ENCODE results near the gene IGLON5. TPM values are rescaled to one million over a fixed set of nuclear protein-coding genes. Genes with fewer than 3 reads are reported as not detected.

Gene IGLON5
- total RNA-seq, 4 donors from 2014 or later = 0.27 TPM; not detected in 3

DNA sequence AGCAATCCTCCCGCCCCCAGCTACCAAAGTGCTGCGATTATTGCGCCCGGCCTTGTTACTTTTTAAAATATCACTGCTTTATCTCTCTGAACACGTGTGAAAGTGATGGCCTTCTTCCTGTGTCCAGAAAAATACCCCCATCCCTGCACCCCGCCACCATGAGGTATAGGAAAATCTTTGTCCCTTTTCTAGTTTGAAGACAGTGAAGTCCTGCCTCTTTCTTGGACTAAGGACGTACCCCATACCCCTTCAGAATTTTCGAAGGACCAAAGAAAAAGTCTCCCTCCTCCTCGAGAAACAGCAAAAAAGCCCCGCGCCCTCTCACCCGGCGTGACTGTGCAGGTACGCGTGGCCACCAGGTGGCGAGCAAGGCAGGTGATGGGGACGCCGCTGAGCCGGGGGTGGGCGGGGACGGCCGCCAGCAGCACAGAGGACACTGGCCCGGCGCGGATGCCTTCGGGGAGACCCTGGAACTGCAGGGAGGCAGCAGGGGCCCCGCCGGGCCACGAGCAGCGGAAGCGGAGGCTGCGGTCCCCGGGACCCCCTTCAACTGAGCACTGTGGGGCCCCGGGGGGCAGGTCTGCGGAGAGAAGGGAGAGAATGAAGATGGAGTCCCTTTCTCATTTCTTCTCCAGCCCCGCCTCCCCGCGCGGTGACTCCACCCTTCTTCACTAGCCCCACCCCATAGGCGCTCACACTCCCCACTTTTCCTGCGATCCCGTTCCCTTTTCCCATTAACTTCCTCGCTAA is 27.3 kb downstream of the IGLON5 start:
- DNase-seq (ENCODE audit: low spot score in 2 of 2) = peak; percentile 76 to 97
- peak overlapping the region; percentile 18 for H3K4me3 ChIP-seq (ENCODE audit: low read depth, poor library complexity, severe bottlenecking)
- no peak for TF ChIP-seq POLR2A (IDR thresholded peaks at IDR 0.05)
- TF ChIP-seq, protein P1, sequence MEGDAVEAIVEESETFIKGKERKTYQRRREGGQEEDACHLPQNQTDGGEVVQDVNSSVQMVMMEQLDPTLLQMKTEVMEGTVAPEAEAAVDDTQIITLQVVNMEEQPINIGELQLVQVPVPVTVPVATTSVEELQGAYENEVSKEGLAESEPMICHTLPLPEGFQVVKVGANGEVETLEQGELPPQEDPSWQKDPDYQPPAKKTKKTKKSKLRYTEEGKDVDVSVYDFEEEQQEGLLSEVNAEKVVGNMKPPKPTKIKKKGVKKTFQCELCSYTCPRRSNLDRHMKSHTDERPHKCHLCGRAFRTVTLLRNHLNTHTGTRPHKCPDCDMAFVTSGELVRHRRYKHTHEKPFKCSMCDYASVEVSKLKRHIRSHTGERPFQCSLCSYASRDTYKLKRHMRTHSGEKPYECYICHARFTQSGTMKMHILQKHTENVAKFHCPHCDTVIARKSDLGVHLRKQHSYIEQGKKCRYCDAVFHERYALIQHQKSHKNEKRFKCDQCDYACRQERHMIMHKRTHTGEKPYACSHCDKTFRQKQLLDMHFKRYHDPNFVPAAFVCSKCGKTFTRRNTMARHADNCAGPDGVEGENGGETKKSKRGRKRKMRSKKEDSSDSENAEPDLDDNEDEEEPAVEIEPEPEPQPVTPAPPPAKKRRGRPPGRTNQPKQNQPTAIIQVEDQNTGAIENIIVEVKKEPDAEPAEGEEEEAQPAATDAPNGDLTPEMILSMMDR (IDR thresholded peaks at IDR 0.05) = peak in 1 of 3 donors; percentile 29
- intact Hi-C loops (cut with DNase I; ENCODE audit: low total_unique reads) = no loop called here
- 5% methylated on average over 43 of the region's 43 CpGs for WGBS, 2 donors

DNA sequence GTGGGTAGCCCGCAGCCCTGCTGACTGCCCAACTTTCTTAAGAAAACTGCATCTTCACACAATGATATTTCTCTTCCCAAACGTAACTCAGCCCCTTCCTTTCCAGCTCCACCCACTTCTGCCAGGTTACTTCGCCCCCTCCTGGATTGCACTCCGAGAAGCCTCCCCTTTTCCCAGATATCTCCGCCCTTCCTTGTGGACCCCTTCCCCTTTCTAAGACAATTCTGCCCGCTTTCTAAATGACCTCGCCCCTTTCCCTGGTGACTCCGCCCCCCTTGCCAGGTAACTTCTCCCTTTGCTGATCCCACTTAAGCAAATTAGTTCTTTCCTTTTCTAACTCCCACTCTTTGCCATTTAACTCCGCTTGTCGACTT is 27.9 kb downstream of the IGLON5 start:
- WGBS, 2 donors = 1 to 2% methylated on average over 10 of the region's 10 CpGs
- intact Hi-C loops (cut with DNase I; ENCODE audit: low total_unique reads) = no loop called here
- H3K4me3 ChIP-seq (ENCODE audit: low read depth, poor library complexity, severe bottlenecking) = peak overlapping the region; percentile 18
- peak in 1 of 2 donors; percentile 32 for DNase-seq (ENCODE audit: low spot score in 2 of 2)
- TF ChIP-seq POLR2A (IDR thresholded peaks at IDR 0.05) = no peak
- TF ChIP-seq, protein P1 (IDR thresholded peaks at IDR 0.05) = no peak

DNA sequence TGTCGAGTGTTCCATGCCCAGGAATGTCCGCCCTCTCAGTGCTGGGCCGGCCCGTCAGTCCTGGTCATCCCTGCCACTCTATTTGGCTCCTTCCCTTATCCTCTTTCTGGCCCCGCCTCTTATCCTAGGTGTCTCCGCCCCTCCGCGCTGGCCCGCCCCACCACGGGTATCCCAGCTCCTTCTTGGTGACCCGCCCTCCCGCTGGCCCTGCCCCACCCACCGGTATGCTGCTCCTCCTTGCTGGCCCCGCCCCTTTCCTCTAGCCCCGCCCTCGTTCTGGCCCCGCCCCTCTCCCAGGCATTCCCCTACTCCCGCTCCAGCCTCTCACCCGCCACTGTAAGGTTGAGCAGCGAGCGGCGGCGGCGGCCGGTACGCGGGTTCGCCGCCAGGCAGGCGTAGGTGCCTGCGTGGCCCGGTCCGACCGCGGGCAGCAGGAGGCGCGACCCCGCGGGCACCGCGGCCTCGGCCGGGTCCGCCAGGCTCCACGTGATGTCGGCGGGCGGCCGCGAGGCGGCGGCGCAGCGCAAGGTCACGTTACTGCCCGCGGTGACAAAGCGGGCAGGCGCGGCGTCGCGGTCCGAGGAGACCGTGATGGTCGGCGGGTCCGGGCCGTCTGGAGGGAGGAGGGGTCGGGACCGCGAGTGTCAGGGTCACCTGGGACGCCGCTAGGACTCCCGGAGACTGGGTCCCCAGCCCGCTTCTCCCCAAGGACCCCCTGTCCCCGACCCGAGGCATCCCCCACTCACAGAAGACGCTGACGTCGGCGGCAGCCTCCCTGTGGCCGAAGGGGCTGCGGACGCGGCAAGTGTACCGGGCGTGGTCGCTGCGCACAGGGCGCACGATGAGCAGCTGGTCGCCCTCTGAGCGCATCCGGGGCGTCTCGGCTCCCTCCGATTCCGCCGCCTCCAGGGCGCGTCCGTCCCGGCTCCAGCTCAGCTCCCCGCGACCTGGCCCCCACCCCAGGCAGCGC is 28.5 kb downstream of the IGLON5 start:
- 1 to 2% methylated on average over 76 to 85 of the region's 107 CpGs for WGBS, 2 donors
- DNase-seq (ENCODE audit: low spot score in 2 of 2) = peak; percentile 99 to 100
- intact Hi-C loops (cut with DNase I; ENCODE audit: low total_unique reads) = no loop called here
- TF ChIP-seq, protein P1 (IDR thresholded peaks at IDR 0.05) = no peak
- no peak for TF ChIP-seq POLR2A (IDR thresholded peaks at IDR 0.05)
- H3K4me3 ChIP-seq (ENCODE audit: low read depth, poor library complexity, severe bottlenecking) = peak overlapping the region; percentile 26

GRCh38 chr19:51341066-51341465 is 29.6 kb downstream of the IGLON5 start:
- TF ChIP-seq, protein P1 (IDR thresholded peaks at IDR 0.05) = no peak
- no peak for TF ChIP-seq POLR2A (IDR thresholded peaks at IDR 0.05)
- no peak overlapping the region for H3K4me3 ChIP-seq (ENCODE audit: low read depth, poor library complexity, severe bottlenecking)
- 93 to 95% methylated on average over 18 of the region's 18 CpGs for whole genome bisulfite sequencing, 2 donors
- no peak for DNase-seq (ENCODE audit: low spot score in 2 of 2)
- intact Hi-C loops (cut with DNase I; ENCODE audit: low total_unique reads) = no loop called here

DNA sequence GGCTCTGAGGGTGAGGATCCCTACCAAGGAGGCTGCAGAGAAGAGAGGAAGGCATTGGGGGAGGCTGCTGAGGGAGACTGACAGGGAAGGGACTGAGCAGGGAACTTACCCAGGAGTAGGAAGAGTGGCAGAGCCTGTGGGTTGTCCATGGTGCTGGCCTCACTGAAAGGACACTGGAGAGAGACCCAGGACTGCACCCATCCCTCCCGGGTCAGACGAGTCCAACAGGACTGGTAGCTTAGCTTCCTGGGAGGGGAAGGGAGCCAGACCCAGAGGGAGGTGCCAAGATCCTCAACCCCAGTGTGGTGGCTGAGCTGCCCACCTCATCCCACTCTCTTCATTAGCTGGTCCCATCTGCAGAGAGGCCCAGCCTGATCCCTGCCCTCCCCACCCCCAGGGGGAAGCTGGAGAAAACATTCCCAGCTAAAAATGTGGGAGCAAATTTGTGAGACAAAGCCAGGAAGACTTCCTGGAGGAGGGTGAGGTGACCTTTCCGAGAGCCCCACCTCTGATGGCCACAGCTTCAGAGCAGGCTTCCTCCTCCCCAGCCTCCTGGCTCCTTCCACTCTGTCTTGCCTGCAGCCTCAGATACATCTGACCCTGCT is 30.6 kb downstream of the IGLON5 start, which contains the start of gene VSIG10L:
TSS of gene VSIG10L (minus strand) at position 164 of the 605 bp plus-strand sequence. CDS start at position 149, 15 bp downstream.
- intact Hi-C loops (cut with DNase I; ENCODE audit: low total_unique reads) = no loop called here
- WGBS, 2 donors = 35 to 62% methylated on average over 3 of the region's 3 CpGs
- no peak for DNase-seq (ENCODE audit: low spot score in 2 of 2)
- no peak for TF ChIP-seq POLR2A (IDR thresholded peaks at IDR 0.05)
- TF ChIP-seq, protein P1 (IDR thresholded peaks at IDR 0.05) = no peak
- H3K4me3 ChIP-seq (ENCODE audit: low read depth, poor library complexity, severe bottlenecking) = no peak within 1 kb of the TSS
